ENCODE measurements around the gene TSHZ2.

DNA sequence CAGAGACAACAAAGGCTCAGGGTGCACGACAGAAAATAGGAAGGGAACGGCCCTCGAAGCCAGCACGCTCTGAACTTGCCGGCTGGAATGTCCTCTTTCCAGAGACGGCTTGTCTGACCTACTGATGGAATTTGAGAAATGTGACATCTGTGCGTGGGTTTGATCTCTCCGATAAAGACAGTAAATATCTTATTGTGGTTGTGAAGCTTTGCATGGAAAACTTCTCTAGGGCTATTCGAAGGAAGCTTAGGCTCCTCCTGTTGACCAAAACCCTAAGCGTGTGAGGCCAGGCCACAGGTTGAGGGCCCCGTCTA, 374.1 kb downstream of the TSHZ2 start:
- TF ChIP-seq TAF1 (IDR thresholded peaks at IDR 0.05; ENCODE audit: borderline replicate concordance, insufficient read depth, low read length): no peak
- no peak for TF ChIP-seq POLR2AphosphoS5 (IDR thresholded peaks at IDR 0.05; ENCODE audit: low read depth, low read length)
- TF ChIP-seq SIN3A (IDR thresholded peaks at IDR 0.05; ENCODE audit: borderline replicate concordance, insufficient read depth, low read length): no peak
- TF ChIP-seq, protein P1, sequence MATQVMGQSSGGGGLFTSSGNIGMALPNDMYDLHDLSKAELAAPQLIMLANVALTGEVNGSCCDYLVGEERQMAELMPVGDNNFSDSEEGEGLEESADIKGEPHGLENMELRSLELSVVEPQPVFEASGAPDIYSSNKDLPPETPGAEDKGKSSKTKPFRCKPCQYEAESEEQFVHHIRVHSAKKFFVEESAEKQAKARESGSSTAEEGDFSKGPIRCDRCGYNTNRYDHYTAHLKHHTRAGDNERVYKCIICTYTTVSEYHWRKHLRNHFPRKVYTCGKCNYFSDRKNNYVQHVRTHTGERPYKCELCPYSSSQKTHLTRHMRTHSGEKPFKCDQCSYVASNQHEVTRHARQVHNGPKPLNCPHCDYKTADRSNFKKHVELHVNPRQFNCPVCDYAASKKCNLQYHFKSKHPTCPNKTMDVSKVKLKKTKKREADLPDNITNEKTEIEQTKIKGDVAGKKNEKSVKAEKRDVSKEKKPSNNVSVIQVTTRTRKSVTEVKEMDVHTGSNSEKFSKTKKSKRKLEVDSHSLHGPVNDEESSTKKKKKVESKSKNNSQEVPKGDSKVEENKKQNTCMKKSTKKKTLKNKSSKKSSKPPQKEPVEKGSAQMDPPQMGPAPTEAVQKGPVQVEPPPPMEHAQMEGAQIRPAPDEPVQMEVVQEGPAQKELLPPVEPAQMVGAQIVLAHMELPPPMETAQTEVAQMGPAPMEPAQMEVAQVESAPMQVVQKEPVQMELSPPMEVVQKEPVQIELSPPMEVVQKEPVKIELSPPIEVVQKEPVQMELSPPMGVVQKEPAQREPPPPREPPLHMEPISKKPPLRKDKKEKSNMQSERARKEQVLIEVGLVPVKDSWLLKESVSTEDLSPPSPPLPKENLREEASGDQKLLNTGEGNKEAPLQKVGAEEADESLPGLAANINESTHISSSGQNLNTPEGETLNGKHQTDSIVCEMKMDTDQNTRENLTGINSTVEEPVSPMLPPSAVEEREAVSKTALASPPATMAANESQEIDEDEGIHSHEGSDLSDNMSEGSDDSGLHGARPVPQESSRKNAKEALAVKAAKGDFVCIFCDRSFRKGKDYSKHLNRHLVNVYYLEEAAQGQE (IDR thresholded peaks at IDR 0.05; ENCODE audit: insufficient read depth in 1 of 2, low read depth in 2 of 2, low read length in 2 of 2): no peak

All from PFSK-1 (cell line).